Activated T-cell treated with anti-CD3 and anti-CD28 coated beads, Interleukin-2, amount 50 U/mL, for 48 hours (primary cell): ENCODE measurements around the gene CACNA1C.
"Not testable (repeated sequence)": the region's sequence is repeated elsewhere in the genome, so short reads cannot be mapped to it uniquely, and the experiment has no call there.

Experiments used
- DNase-seq, 2 experiments: peaks; one replicate each; pipeline ENCODE4 v3.0.0-alpha.2; 2020

CACNA1C gene

DNA sequence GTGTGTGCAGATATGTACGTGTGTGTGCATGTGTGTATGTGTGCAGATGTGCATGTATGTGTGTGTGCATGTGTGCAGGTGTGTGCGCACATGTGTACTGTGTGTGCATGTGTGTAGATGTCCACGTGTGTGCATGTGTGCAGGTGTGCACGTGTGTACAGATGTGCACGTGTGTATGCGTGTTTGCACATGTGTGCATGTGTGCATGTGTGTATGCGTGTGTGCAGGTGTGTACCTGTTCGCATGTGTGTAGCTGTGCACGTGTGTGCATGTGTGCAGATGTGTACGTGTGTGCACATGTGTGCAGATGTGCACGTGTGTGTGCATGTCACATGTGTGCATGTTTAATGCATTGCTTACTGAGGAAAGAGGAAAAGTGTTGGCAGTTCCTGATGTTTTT, 686.3 kb downstream of the CACNA1C start:
- DNase-seq: no peak

DNA sequence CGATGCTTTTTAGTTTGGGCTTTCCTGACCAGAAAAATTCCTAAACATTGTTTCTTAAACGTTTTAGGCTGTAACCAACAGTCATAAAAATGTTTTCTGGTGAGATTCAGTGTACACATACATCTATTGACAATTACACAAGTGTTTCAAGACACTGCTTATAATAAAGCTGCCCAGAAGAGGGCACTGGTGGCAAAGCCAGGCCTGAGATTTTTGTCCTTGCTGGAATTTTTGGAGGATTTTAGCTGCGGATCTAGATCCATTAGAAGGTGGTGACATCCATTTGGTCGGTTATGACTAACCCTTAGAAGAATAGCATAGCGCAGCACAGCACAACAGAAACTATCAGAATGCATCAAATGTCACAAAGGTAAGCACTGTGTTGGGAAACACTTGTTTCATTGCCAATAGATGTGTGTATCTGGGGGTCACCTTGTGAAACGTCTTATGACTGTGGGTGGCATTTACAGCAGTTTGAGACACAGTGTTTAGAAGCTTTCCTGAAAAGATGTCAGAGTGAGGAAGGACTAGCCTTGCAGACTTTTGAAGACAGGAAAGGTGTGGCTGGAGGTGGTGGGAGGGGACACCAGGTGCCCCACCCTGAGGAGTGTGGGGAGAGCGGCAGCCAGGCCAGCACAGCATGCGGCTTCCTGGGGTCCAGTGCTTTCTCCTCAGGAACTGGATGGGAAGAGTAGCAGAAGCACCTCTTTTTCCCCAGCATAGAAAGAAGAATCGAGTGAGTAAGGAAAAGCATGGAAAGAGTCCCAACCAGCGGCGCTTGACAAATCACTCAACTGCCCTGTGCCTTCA, 687.2 kb downstream of the CACNA1C start:
- DNase-seq: no peak

DNA sequence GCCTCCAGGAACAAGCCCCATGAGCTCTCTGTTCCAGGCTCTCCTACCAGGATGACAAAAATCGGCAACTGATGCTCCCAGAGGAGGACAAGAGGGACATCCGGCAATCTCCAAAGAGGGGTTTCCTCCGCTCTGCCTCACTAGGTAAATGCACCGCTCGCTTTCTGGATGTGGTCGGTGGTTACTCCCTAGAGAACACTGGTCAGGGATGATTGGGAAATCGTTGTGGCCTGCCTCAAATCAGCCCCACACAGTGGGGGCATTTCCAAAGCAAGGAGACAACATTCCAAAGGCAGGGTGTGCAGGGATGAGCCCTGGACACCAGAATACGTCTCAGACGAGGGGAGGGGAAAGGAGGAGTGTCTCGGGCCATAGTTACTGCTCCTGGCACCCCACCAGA, 689.2 kb downstream of the CACNA1C start:
- DNase-seq: not testable (repeated sequence)

DNA sequence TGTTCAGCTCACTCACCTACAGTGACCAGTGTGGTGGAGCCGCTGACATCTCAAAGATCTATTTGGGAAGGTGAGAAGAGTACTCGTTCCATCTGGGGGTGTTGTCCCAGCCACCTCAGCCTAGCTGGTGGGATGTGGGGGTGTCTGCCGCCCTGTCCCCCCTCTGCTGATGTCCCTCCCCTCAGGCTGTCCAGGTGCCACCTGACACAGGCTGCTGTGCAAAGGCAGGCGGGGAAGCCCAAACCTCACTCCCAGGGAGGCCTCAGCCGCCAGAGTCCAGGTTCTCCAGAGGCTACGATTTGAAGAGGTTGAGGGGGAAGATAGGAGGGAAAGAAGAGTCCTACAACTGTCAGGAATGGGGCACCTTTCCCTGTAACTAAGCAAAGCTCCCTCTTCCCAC, 690.7 kb downstream of the CACNA1C start:
- DNase-seq: no peak

DNA sequence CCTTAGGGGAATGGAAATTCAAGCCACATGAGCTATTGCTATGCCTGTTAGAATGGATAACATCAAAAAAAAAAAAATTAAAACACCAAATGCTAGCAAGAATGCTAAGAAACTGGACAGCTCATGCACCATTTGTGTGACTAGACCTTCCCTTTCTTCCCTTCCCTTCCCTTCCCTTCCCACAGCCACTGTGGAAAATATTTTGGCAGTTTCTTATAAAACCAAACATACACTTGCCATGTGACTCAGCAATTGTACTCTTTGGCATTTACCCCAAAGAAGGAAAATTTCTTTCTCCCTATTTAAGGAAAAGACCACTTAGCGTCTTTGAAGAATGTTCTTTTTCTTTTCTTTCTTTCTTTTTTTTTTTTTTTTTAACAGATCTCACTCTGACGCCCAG, 692.9 kb downstream of the CACNA1C start:
- DNase-seq: no peak
